Body of pancreas (tissue), 4 donors: ENCODE measurements around the gene ATP13A3.

Experiments used
- POLR2A ChIP-seq, 3 donors: fragments of 450-650 bp; IDR thresholded peaks; one replicate each; pipeline ENCODE4 v1.6.1; 2016; ENCODE audit warnings: antibody characterized with exemption in 3 of 3, mild to moderate bottlenecking in 2 of 3
- TF ChIP-seq, protein P1 (sequence below), 7 experiments: fragments of 450-650 bp in 4 of 7; fragments of 200-600 bp in 3 of 7; sonication (generic) in 3 of 7; IDR thresholded peaks; one replicate each; pipeline ENCODE4 v1.5.1; 2016 to 2019; ENCODE audit warnings: antibody characterized with exemption in 7 of 7

DNA sequence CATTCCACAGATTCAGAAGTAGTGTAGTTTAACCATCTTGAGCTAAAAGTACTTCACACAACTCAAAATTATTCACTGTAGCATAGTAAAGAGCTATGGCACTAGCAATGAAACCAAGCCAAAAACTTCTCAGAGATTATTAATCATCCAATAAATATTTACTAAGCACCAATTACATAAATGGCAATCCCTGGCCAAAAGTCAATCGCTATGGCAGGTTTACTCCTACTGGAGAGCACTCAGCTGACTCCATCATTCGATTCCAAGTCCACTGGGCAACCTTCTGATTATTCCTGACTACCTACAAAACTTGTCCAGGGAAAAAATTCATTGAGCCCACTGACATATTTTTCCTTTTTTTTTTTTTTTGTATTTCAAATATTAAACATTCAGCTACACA, 23.9 kb downstream of the ATP13A3 start:
- TF ChIP-seq, protein P1, sequence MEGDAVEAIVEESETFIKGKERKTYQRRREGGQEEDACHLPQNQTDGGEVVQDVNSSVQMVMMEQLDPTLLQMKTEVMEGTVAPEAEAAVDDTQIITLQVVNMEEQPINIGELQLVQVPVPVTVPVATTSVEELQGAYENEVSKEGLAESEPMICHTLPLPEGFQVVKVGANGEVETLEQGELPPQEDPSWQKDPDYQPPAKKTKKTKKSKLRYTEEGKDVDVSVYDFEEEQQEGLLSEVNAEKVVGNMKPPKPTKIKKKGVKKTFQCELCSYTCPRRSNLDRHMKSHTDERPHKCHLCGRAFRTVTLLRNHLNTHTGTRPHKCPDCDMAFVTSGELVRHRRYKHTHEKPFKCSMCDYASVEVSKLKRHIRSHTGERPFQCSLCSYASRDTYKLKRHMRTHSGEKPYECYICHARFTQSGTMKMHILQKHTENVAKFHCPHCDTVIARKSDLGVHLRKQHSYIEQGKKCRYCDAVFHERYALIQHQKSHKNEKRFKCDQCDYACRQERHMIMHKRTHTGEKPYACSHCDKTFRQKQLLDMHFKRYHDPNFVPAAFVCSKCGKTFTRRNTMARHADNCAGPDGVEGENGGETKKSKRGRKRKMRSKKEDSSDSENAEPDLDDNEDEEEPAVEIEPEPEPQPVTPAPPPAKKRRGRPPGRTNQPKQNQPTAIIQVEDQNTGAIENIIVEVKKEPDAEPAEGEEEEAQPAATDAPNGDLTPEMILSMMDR (IDR thresholded peaks at IDR 0.05) = no peak
- no peak for TF ChIP-seq POLR2A (IDR thresholded peaks at IDR 0.05)
